Bronchial epithelial cell (primary cell): ENCODE measurements around the gene ARF3. TPM values are rescaled to one million over a fixed set of nuclear protein-coding genes. Genes with fewer than 3 reads are reported as not detected.

Experiments
- DNase-seq: peaks from one replicate; pipeline ENCODE4 v3.0.0-alpha.2; 2010; ENCODE audit warnings: low read depth
- FAIRE-seq: peaks from 2 replicates; lab custom pipeline; 2011; peaks lifted over from hg19 to GRCh38; lab: Jason Lieb, UNC
- H3K27me3 ChIP-seq: 2 replicates; pipeline ENCODE4 v1.5.1; 2011; ENCODE audit warnings: low read length; ENCODE audit not compliant: control insufficient read depth, insufficient read depth
- H3K36me3 ChIP-seq: 2 replicates; pipeline ENCODE4 v1.5.1; 2011; ENCODE audit warnings: low read length; ENCODE audit not compliant: control insufficient read depth, insufficient read depth
- H3K4me3 ChIP-seq: 2 replicates; pipeline ENCODE4 v1.5.1; 2011; ENCODE audit warnings: mild to moderate bottlenecking, low read depth, low read length, control low read depth
- total RNA-seq: library from RNA; depleted of rRNA; stranded (reverse); fragments of >200 nt; gene quantifications from 2 replicates; pipeline ENCODE4 v1.2.1, GENCODE V29; 2014
- TF ChIP-seq, protein P1 (sequence below): IDR thresholded peaks from 2 replicates; pipeline ENCODE4 v1.5.1; 2011; ENCODE audit warnings: mild to moderate bottlenecking, moderate library complexity, low read length, control low read depth, inconsistent platforms; ENCODE audit not compliant: insufficient read depth, severe bottlenecking

The ARF3 gene
- total RNA-seq, 1 donor from 2014 or later = 30.0 TPM

DNA sequence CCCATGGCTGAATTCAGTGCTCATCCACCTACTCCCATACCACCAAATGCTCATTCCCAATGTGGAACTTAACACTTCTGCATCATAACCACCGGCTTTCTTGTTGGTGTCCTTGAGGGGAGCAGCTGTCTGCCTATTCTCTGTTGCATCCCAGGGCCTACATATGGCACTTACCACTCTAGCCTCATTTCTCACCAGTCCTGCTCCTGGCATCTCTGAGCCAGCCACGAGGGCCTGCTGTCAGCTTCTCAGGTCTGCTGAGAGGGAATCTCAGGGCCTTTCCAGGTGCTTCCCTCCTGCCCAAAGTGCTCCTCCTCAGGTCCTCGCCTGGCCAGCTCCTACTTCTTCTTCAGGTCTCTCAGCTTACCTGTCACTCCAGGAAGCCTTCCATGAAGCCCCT, 67.6 kb downstream of the ARF3 start:
- TF ChIP-seq, protein P1, sequence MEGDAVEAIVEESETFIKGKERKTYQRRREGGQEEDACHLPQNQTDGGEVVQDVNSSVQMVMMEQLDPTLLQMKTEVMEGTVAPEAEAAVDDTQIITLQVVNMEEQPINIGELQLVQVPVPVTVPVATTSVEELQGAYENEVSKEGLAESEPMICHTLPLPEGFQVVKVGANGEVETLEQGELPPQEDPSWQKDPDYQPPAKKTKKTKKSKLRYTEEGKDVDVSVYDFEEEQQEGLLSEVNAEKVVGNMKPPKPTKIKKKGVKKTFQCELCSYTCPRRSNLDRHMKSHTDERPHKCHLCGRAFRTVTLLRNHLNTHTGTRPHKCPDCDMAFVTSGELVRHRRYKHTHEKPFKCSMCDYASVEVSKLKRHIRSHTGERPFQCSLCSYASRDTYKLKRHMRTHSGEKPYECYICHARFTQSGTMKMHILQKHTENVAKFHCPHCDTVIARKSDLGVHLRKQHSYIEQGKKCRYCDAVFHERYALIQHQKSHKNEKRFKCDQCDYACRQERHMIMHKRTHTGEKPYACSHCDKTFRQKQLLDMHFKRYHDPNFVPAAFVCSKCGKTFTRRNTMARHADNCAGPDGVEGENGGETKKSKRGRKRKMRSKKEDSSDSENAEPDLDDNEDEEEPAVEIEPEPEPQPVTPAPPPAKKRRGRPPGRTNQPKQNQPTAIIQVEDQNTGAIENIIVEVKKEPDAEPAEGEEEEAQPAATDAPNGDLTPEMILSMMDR = no peak
- Histone ChIP-seq H3K36me3 (no peaks in the 10 kb centered on the region), H3K27me3 (peaks cover 6% of the 10 kb centered on the region), H3K4me3 (no peak overlapping the region)
- DNase-seq = no peak
- no peak for FAIRE-seq

Other genes with a start within 250 kb of the ARF3 start
- 24.5 and 28.4 TPM in 2 replicates for gene CCNT1, start 240.8 kb downstream of the ARF3 start, total RNA-seq
- gene ADCY6, start 168.4 kb downstream of the ARF3 start, total RNA-seq = 13.4 and 32.6 TPM in 2 replicates
- 7.4 and 8.6 TPM in 2 replicates for gene CACNB3, start 139.0 kb downstream of the ARF3 start, total RNA-seq
- 68.7 and 81.2 TPM in 2 replicates for gene DDX23, start 105.3 kb downstream of the ARF3 start, total RNA-seq
- gene RND1, start 91.6 kb downstream of the ARF3 start, total RNA-seq = 2.9 and 4.5 TPM in 2 replicates
- 7.9 and 12.4 TPM in 2 replicates for gene FKBP11, start 32.0 kb downstream of the ARF3 start, total RNA-seq
- gene WNT10B, start 14.2 kb upstream of the ARF3 start, total RNA-seq = not detected in 2 replicates
- gene WNT1, start 20.8 kb upstream of the ARF3 start, total RNA-seq = not detected in 2 replicates
- 0.13 and 0.26 TPM in 2 replicates for gene DDN, start 41.9 kb upstream of the ARF3 start, total RNA-seq
- gene PRKAG1, start 61.3 kb upstream of the ARF3 start, total RNA-seq = 68.6 and 93.7 TPM in 2 replicates
- 24.0 and 25.6 TPM in 2 replicates for gene KMT2D, start 103.3 kb upstream of the ARF3 start, total RNA-seq
- gene RHEBL1, start 112.5 kb upstream of the ARF3 start, total RNA-seq = 0.26 and 0.53 TPM in 2 replicates
- 0.13 TPM in 1 of 2 replicates, not detected in the other for gene DHH, start 137.3 kb upstream of the ARF3 start, total RNA-seq
- gene LMBR1L, start 153.4 kb upstream of the ARF3 start, total RNA-seq = 24.0 and 26.6 TPM in 2 replicates
- gene TUBA1B, start 173.9 kb upstream of the ARF3 start, total RNA-seq = 253 and 317 TPM in 2 replicates
- gene TUBA1A, start 231.6 kb upstream of the ARF3 start, total RNA-seq = 8.2 and 17.3 TPM in 2 replicates